ENCODE measurements around the gene SP8.

The SP8 gene

DNA sequence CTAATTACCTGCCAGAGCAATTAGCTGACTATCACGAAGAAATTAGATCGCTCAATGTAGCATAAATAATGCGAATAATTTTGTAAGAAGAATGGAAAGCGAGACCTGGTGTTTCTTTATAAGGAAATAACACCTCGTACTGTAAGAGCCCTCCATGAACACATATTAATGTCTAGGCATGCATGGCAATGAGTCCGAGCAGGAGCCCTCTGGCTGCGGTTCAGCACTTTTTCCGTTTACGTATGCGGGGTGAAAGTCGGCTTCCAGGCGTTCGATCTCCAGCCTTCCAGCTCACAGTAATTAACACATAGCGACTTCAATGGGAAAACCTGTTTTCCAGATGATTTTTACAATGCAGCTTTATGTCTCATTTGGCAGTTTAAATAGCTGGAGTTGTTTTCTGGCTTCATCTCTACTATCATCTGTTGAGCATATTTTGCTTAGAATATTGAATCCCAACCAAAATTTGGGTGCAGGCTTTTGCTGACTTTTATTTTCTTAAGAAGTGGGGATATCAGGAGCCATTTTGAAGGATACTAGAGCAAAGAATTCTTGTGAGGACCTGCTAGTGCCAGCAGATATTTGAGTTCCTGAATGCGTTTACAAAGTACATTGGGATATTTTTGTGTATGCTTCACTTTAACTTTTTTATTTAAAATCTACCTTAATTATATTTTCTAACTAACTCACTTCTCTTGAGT is 7.2 kb upstream of the SP8 start:
- no peak for DNase-seq

DNA sequence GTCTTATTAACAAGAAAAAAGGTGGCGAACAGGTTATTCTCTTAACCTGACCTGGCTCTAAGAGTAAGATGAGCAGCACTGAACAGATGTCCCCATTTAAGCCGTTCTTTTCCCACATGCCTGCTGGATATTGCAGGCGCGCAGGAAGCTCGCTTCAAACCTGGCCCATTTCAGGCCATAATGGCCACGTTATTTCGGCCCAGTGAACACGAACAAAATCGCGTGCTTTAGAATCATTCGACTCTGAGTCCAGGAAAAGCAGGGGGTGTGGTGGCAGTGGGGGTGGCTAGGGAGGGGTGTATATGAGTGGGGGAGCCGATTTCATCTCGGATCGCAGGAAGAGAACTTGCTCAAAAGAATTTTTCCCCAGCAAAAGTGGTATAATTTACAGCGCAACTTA is 6.6 kb upstream of the SP8 start:
- DNase-seq, result no peak

DNA sequence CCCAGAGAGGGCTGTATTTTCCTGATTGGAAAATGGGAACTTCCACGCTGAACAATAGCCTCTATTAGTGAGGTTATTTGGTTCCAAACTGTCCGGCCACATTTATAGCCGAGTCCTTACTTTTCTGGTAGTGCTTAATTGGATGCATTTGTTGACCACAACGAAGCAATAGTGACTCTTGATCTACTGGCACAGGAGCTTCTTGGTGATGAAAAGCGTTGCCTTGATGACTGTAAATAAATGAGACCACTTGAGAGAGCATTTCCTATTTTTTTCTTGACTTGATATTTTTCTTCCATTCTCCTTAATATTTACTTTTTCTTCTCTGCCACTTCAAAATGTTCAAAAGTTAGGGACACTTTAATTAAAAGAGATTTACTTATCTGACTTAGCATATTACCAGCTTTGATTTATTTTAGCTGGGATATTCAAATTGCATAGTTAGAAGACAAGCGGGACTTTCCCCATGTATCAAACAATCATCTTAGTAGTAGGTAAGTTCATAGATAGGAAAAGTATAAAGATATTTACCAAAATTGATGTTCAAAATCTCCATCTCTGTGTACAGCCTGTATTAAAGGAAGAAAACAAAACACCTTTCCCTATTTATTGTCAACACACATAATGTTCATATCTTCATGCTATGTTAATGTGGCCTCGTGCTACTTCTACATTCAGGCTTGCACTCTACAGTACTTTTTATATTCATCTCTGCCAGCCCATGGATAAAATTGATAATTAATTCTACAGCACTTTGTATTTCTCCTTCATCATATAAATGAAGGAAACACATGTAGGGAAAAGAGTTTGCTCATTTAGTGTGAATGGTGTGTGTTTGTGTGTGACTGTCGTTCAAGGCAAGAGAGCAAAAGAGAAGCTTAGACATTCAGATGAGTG is 5.1 kb upstream of the SP8 start:
- DNase-seq, result no peak

DNA sequence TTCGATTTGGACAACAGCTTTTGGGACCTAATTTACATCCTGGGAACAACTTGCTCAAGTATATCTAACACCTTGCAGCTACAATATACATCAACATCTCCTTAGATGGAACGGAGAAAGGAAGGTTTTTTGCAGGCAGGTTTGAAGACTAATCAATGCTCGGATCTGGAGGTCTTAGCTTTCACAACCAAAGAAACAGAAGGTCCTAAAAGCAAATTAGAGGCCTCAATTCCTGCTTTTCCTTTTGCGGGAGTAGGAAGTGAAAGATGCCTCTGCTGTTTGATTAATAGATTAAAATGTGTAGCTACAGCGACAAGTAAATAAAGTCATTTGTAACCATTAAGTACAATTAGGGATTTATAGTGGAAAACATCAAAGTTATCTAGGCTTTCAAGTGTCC is 3.7 kb upstream of the SP8 start:
- no peak for DNase-seq

DNA sequence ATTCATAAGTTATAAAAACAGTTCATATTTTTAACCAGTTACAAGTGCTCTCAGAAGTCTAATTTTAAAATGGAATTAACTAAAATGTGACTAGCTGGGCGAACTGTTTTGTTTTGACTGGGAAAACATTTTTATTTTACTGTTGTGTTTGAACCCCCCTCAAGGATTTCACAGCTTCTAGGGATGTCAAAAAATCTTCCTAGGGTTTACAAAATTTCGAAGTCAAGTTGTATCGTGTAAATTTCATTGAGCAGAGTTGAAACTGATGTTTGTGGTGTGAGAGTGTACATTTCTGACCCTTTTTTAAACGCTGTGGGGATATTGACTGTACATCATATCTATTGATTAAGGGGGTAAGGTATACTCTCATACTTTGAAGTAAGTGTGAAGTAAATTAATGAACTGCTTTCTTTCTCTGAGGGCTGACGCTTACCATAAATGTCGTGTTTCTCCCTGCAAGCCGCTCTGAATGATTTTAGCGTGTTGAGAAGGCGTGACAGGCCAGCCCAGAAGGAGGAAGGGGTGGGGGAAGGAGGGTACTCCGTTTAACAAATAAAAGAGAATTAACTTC is 1.8 kb upstream of the SP8 start:
- DNase-seq, result no peak

DNA sequence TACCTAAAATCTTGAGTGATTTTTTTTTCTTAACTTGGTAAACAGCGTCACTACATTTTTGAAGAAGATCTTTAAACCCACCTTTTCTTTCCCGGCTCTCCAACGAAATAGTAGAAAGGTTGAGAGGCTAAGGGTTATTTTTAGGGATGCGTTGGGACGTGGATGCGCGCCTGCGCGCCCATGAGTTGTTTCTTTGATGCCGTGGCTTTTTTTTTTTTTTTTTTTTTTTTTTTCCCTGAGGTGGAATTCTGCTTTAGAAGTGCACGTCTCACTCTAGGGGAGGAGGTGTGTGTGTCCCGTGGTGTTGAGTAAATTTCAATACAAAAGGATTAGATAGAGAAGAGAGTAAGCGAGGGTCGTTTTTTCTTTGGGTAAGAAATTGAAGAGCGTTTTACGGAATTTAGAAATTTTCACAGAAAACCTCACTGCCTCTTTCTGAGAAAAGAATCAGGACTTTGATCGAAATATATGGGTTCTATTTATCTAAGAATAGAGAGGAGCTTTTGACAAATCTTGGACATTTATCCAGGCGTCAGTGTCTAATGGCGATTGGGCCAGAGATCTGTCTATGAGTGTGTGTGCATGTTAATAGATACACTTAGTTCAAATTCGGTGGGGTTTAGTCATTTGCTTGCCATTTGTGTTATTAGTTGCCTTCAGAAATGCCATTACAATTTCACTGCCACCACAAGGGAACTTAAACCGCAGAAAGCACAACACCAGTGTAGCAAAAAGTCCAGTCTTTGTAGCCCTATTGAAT is 1.2 kb upstream of the SP8 start:
- DNase-seq, result no peak

DNA sequence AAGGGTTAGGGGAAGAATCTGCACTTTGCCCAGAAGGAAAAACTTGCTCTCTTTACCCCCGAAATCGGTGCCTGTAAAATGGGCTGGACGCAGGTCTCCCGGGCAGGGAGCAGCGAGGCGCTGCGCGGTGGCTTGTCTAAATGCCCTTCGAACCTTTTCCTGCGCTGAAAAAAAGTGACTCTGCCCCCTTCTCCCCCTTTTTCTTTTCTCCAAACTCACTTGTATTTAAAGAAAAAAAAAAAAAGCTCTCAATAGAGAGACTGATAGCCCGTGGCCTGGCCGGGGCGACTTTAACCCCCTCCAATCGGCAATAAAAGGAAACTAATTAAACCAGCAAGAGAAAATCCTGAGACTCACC is 286 bp downstream of the SP8 start:
- no peak for DNase-seq

DNA sequence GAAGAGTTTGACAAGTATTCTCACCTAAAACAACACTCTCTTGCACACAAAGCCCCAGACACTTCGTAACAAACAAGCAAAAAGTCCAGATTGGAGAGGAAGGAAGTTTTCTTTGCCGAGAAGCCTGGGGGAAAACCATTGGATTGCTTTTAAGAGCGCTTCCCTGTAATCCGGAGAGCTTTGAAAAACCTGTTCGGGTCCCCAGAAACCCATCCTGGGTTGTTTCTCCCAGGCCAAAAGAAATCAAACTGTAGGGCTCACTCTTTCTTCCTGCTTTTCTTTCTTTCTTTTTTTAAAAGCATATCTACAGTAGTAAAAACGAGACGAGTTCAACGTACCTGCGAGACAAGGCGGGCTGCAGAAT is 655 bp downstream of the SP8 start:
- no peak for DNase-seq

DNA sequence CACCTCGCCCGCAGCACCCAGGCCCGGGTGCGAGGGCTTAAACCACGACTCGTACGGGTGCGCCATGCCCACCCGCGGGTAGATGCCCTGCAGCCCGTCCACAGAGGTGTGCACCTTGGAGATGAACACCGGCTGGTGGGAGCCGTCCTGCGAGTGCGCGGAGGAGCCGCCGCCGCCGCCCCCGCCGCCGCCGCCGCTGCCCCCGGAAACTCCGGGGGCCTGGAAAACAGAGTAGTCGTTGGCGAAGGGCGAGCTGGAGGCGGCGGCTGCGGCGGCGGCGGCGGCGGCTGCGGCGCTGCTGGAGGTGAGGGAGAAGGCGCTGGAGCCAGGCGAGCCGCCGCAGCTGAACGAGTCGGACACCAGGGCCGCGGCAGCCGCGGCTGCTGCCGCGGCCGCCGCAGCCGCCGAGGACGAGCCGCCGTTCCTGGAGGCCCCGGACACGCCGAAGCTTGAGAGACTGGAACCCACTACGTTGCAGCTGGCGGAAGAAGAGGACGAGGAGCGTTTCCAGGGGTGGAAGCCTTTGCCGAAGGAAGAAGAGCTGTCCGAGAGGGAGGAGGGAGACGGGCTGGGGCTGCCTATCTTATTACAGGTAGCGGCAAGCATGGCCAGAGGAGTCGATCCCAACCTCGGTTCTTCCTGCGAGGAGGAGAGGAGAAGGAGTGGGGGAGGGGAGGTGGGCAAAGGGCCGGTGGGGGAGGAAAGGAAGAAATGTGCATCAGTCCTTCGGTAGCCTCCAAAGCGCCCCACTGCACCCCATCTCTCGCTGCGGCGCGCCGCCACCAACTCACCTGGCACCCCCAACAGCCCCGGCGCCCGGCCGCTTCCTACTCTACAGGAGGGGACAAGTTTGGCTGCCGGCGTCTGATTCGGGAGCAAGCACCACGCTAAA is 1.3 kb downstream of the SP8 start:
- no peak for DNase-seq

DNA sequence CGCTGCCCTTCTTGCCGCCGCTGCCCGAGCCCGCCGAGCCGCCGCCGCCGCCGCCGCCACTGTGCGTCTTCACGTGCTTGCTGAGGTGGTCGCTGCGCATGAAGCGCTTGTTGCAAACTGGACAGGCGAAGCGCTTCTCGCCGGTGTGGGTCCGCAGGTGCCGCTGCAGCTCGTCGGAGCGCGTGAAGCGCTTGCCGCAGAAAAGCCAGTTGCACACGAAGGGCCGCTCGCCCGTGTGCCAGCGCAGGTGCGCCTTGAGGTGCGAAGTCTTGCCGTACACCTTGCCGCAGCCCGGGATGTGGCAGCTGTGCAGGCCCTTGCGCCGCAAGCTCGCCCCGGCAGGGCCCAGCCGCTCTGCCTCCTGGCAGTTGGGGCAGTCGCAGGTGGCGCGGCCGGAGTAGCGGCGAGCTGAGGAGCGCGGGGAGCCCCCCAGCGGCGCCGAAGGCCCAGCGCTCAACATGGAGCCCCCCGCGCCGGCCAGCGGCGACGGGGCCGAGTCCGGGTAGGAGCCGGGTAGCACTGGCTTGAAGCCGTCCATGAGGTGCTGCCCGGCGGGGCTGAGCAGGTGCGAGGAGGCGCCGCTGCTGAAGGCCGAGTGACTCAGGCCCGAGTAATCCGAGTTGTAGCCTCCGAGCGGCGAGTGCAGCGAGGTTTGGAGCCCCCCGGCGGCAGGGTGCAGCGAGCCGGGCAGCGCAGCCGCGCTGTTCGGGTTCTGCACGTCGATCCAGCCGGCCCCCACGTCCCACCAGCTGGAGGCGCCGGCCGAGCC is 2.1 kb downstream of the SP8 start:
- DNase-seq, result no peak

DNA sequence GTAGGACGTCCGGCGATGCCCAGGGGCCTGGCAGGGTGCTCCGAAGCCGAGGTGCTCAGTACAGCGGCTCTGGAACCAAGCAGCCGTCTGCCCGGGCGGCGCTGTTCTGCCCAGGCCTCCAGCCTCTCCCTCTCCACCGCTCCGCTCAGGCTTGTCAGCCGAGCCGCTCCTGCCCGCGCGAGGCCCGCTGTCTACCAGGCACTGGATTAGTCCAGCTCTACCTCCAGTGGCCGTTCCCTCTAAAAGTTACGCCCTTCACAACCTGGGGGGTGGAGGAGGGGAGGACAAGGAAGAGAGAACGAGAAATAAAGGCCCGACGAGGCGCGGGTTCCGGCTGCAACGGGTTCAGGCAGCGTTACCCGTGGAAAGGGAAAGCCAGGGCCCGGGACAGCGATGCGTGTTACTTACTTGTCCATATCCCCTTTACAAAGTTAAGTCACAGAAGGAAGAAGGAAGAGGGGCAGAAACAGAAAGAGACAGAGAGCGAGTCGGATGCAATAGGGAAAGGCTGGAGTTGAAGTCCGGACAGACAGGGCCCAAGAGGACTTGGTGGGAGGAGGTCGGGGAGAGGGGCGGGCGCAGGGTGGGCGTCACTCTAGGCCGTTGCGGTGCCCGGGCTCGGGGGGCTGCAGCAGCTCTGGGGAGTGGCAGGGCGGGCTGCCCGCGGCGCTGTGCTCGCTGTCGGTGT is 2.8 kb downstream of the SP8 start:
- no peak for DNase-seq

DNA sequence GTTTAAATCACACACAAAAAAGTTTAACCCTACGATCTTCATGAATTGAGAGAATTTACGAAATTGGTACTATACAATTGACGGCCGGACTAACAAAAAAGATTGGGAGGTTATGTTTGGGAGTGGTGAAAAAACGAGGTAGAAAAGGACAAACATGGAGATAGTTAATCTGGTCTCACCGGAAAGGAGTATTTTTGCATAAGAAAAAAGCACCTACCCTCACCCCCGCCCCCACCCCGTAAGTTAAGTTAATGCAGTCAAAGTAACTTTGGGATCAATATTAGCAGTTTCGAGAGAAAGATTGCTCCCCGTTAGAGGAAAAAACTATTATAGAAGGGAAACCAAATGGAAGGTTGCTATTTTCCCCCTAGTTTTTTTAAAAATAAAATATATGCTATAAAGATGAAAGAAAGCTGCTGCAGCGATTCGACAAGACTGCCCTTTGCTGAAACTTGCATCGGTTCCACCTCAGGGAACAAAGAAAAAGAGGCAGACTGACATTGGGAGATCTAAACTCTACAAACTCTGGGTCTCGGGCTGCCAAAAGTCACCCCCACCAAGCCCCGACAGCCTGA is 3.5 kb downstream of the SP8 start:
- no peak for DNase-seq

DNA sequence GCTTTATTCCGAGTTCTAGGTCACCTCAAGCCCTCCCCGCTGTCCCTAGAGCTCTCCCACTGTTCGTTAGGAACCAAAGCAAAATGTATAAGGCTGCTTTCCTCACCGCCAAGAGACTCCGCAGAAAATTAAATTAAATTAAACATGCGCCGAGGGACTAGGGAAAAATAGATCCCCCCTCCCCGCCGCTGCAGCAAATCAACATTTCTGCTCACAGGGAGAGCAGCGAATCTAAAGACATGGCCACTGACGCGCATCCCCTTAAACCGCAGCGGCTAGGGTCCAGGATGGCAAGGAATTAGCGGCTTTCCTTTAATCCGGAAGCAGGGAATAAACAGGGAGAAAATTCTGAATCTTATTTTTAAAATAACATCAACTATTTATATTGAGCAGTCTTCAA is 7.6 kb downstream of the SP8 start:
- DNase-seq, result no peak

DNA sequence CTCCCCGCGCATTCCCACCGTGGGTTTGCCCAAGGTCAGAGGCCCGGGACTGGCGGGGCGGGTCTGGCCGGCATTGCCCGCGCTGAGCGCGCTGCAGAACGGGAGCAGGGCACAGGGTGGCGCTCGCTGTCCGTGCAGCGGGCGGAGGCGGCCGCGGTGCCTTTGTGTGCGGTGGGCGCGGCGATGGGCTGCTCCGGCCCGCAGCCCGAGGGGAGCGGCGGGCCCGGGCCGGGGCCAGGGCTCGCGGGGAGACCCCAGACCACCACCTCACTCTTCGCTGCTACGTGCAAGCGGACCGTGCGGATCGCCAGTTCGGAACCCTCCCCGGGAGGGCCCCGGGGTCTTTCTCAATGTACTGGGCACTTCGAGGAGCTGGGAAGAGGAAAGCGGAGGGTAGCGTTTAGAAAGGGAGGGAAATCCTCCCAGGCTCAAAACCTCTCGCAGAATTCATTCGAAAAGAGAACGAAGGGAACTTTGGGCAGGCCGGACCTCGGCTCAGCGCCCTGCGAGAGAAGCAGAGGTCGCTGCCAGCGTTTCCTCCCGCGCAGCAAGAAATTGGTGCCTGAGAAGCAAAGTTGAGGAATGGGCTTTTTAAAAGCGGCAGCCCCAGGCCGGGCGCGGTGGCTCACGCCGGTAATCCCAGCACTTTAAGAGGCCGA is 8.5 kb downstream of the SP8 start:
- no peak for DNase-seq

DNA sequence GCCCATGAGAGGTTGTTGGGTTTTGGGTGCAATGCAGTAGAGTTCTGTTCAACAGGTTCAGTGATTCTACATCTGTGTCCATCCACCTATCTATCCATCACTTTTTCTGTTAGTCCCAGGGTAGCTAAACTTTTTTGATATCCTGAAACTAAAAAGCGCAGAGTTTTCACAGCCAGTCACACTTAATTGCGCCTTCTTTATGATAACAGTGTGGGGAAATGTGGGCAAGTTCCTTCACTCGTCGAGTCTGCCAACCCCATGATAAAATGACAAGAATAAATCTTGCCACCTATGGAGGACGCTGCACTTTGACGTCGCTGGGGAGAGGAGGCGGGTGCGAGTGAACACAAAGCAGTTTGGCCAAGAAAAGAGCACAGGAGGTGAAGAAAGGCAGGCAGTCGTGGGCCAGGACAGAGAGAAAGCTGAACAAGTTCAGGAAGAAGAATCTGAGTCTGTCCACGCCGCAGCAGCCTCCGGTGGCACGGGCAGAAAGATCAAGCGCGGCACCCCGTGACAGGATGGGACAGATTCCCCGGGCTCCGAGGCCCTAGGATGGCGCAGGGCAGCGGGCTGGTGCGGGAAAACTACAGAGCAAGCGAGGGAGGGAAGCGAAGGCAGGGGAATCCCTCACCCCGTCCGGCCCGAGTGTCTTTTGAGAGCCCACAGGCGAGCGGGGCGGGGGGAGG is 9.2 kb downstream of the SP8 start:
- no peak for DNase-seq

DNA sequence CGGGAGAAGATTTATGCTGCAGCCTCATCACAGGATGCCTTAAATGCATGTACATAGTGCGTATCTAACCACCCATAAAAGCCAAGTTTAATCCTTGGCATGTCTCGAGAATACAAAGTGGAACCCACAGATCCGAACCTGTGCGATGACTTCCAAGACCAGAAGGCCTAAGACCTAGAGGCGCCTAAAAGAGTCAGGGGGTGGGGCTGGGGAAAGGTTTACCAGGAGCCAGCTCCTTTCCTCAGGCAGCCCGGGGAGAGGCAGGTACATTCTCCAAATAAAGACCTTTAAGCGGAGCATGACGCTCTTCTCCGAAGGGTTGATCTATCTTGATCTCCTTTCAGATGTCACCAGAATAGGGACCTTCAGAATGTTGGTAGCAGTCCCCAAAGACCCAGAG is 9.7 kb downstream of the SP8 start:
- DNase-seq, result no peak

DNA sequence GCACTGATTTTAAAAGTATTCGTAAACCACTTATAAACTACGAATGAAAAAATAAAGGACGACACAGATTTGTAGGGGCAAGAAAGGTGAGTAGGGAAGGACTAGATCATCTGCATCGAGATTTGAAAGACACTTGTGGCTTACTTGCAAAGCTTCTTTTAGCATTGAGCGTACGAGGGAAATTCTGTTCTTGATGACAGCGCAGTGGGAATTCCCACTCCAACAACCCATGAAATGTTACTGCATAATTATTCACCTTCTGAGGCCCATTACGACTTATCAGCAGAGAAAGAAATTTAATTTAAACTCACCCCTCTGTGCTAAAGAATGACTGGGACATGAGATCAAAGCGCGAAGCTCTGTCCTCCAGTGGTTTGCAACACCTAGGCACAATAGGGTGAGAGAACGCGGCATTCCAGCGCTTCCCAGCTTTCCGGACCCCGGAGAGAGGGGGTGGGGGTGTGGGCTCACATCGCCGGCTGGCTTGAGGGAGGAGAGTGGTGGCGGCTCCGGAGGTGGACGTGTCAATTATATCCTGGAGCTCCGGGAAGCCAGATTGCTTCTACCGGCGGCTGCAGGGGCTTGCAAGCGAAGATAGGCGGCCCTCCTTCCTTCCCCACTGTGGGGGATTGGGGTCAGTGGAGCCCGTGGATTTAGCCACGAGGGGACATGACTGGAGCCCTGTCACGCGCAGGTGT is 10.3 kb downstream of the SP8 start:
- no peak for DNase-seq

DNA sequence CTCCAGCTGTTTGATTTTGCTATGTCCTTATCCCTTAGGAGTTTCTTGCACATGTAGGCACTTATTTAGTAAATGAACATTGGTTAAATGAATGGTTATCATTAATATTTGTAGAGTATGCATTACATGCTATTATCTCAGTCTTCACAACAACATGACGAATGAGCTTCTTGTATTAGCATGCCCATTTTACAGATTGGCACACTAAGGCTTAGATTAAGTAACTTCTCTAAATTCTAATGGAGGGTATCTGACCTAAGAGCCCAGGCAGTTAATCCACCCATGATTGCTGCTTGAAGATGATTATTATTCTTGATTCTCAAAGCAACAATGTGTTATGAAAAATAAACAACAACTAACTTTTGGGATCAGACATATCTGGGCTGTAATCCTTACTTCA is 32.7 kb downstream of the SP8 start:
- DNase-seq, result no peak

DNA sequence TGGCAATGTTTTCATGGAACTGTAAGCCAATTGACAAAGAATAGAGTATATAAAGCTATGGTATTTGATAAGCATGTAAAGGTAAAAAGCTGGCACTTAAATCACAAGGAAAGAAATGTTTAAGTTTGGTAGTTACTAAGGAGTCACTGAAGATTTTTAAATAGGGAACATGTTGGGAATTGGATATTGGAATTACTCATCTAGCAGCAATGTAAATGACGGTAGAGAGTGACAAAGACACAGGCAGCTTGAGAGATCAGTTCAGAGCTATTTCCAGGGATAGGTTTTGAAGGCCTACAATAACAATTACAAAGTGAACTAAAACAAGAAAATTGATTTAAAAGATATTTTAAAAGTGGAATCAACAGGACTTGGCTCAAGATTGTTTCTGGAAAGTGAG is 36.8 kb downstream of the SP8 start:
- DNase-seq, result no peak
